Esophagus (tissue), 2 donors: ENCODE results near the gene CRYGA. TPM values are rescaled to one million over a fixed set of nuclear protein-coding genes. Genes with fewer than 3 reads are reported as not detected.

ENCODE experiments used
- H3K27ac ChIP-seq, 2 donors: one replicate each; pipeline ENCODE4 v1.5.1; 2013; ENCODE audit warnings: low read depth in 2 of 2, mild to moderate bottlenecking in 2 of 2, inconsistent platforms in 1 of 2, low read length in 1 of 2, moderate library complexity in 1 of 2
- H3K27me3 ChIP-seq, 2 donors: one replicate each; pipeline ENCODE4 v1.6.1; 2013; ENCODE audit warnings: low read length in 2 of 2, control low read depth in 1 of 2, mild to moderate bottlenecking in 1 of 2; ENCODE audit not compliant: insufficient read depth in 2 of 2, control insufficient read depth in 1 of 2
- H3K36me3 ChIP-seq, 2 donors: one replicate each; pipeline ENCODE4 v1.6.1; 2013; ENCODE audit warnings: low read length in 1 of 2; ENCODE audit not compliant: control insufficient read depth in 2 of 2, insufficient read depth in 2 of 2
- H3K4me1 ChIP-seq, 2 donors: one replicate each; pipeline ENCODE4 v1.6.1; 2013; ENCODE audit warnings: low read length in 1 of 2; ENCODE audit not compliant: control insufficient read depth in 2 of 2, insufficient read depth in 2 of 2
- H3K4me3 ChIP-seq, 2 donors: one replicate each; pipeline ENCODE4 v1.5.1; 2013; ENCODE audit warnings: low read length in 2 of 2, mild to moderate bottlenecking in 2 of 2, low read depth in 1 of 2, moderate library complexity in 1 of 2
- H3K9me3 ChIP-seq, 2 donors: one replicate each; pipeline ENCODE4 v1.6.1; 2013; ENCODE audit warnings: mild to moderate bottlenecking in 2 of 2, low read depth in 1 of 2, low read length in 1 of 2, moderate library complexity in 1 of 2; ENCODE audit not compliant: control insufficient read depth in 2 of 2, insufficient read depth in 1 of 2
- WGBS, 2 donors: extraction: QIAGEN DNeasy Blood & Tissue Kit; methylation state at CpG; one replicate each; pipeline ENCODE4 v1.1.7; 2013; 5-methylcytosine and 5-hydroxymethylcytosine counted together
- polyA plus RNA-seq, 2 donors: library from polyadenylated mRNA; stranded (reverse); fragments of 200-250 nt; gene quantifications; one replicate each; pipeline ENCODE4 v1.2.3, GENCODE V29; 2013
- donor health status: healthy with polysubstance abuse.
- donor health status: Bipolar disorder and iron deficiency.

CRYGA gene
- polyA plus RNA-seq, 2 donors: not detected

- no peaks in the 10 kb centered on the region for H3K9me3 ChIP-seq
- H3K4me1 ChIP-seq: peaks cover 0 to 3% of the 10 kb centered on the region in 2 donors
- H3K4me3 ChIP-seq: no peak overlapping the region
- peaks cover 0 to 2% of the 10 kb centered on the region in 2 donors for H3K27me3 ChIP-seq
- H3K36me3 ChIP-seq: no peaks in the 10 kb centered on the region
- 76 to 78% methylated on average over 5 of the region's 5 CpGs for WGBS, 2 donors
- no peak overlapping the region for H3K27ac ChIP-seq
Observed at GRCh38 chr2:208189069-208189809, 25.9 kb upstream of the CRYGA start.

- no peaks in the 10 kb centered on the region for H3K9me3 ChIP-seq
- peaks cover 0 to 2% of the 10 kb centered on the region in 2 donors for H3K27me3 ChIP-seq
- no peak overlapping the region for H3K27ac ChIP-seq
- H3K36me3 ChIP-seq: no peaks in the 10 kb centered on the region
- 88% methylated on average over 2 of the region's 2 CpGs for WGBS, 2 donors
- no peak overlapping the region for H3K4me3 ChIP-seq
- no peaks in the 10 kb centered on the region for H3K4me1 ChIP-seq
Observed at GRCh38 chr2:208186893-208187292, 23.5 kb upstream of the CRYGA start.

GRCh38 chr2:208186465-208186864 is 23.1 kb upstream of the CRYGA start:
- no peaks in the 10 kb centered on the region for H3K36me3 ChIP-seq
- 63 to 72% methylated on average over 5 of the region's 5 CpGs for WGBS, 2 donors
- no peaks in the 10 kb centered on the region for H3K4me1 ChIP-seq
- peaks cover 0 to 2% of the 10 kb centered on the region in 2 donors for H3K27me3 ChIP-seq
- H3K27ac ChIP-seq: no peak overlapping the region
- H3K4me3 ChIP-seq: no peak overlapping the region
- no peaks in the 10 kb centered on the region for H3K9me3 ChIP-seq

DNA sequence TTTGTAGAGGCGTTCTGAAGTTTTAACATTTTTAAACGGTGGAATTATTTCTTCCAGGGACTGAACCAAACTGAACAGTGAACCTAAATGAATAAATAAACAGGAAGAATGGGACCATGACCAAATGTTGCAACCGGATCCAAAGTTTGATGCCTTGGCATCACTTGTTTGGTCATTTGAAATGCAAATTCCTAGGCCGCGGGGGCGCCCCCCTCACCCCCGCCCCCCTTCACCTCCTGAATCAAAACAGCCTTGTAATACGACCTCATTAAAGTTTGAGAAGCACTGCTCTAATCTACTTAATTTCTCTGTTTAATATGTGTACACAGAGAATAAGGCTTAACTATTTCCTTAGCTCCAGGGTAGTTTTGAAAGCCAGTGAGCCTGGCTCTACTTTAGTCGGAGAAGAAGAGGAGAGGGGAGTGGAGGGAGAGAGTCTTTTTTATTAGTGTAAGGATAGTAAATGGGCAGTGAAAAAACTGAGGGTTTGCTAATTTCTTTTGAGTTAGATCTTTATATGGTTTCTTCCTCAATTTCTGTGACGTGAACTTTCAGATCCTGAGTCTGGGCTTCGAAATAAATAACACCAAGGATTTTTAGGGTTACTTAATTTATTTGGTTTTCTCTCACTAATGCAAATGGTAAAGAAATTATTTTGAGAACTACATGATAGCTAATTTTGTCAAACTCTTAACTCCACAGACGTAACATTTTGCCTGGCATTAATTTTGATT is 20.8 kb upstream of the CRYGA start:
- Histone ChIP-seq H3K4me3 (no peak overlapping the region), H3K9me3 (no peaks in the 10 kb centered on the region), H3K27me3 (no peaks in the 10 kb centered on the region), H3K27ac (no peak overlapping the region), H3K36me3 (no peaks in the 10 kb centered on the region), H3K4me1 (no peaks in the 10 kb centered on the region)
- WGBS, 2 donors: 31 to 43% methylated on average over 12 of the region's 12 CpGs

DNA sequence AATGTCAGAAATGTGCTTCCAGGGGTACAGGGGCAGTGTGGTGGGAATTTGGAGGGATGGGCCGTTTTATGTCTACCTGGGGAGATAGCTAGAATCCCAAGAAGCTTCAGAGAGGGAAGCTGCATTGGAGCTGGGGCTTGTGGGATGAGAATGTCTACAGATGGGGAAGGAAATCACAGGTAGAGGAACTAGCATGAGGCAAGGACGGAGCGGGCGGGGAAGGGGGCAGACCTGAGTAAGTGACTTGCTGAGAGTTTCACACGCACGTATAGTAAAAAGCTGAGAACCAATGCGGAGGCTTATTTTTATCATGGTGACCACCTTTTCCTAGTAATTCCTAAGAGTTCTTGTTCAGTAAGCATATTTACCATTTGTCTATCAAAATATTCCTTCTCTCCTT is 20.1 kb upstream of the CRYGA start:
- H3K27ac ChIP-seq: no peak overlapping the region
- no peaks in the 10 kb centered on the region for H3K27me3 ChIP-seq
- H3K36me3 ChIP-seq: no peaks in the 10 kb centered on the region
- no peaks in the 10 kb centered on the region for H3K4me1 ChIP-seq
- H3K4me3 ChIP-seq: no peak overlapping the region
- 66 to 73% methylated on average over 7 of the region's 7 CpGs for WGBS, 2 donors
- H3K9me3 ChIP-seq: no peaks in the 10 kb centered on the region

- no peaks in the 10 kb centered on the region for H3K36me3 ChIP-seq
- H3K9me3 ChIP-seq: no peaks in the 10 kb centered on the region
- H3K4me3 ChIP-seq: no peak overlapping the region
- WGBS, 2 donors: 61 to 62% methylated on average over 3 of the region's 3 CpGs
- H3K4me1 ChIP-seq: no peaks in the 10 kb centered on the region
- no peak overlapping the region for H3K27ac ChIP-seq
- no peaks in the 10 kb centered on the region for H3K27me3 ChIP-seq
Observed at GRCh38 chr2:208182835-208183234, 19.4 kb upstream of the CRYGA start.

GRCh38 chr2:208179028-208179609 is 15.7 kb upstream of the CRYGA start:
- H3K9me3 ChIP-seq: no peaks in the 10 kb centered on the region
- no peaks in the 10 kb centered on the region for H3K4me1 ChIP-seq
- H3K27me3 ChIP-seq: no peaks in the 10 kb centered on the region
- no peak overlapping the region for H3K27ac ChIP-seq
- H3K4me3 ChIP-seq: no peak overlapping the region
- WGBS, 2 donors: 64 to 73% methylated on average over 4 of the region's 4 CpGs
- H3K36me3 ChIP-seq: no peaks in the 10 kb centered on the region

DNA sequence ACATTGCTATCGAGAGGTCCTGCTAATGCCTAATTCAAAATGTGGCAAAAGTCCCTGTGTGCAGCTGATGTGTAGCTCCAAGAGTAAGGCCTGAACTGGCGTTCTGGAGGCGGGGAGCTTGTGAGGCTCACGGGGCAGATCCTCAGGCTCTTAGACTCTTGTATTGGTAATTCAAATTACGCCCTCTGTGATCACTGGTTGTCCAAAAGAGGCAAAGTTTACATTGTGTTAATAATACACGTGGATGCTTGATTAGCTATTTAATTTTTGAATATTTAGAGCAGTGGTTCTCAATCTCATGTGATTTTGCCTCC is 12.4 kb upstream of the CRYGA start:
- Histone ChIP-seq H3K27me3 (no peaks in the 10 kb centered on the region), H3K9me3 (no peaks in the 10 kb centered on the region), H3K4me3 (no peak overlapping the region), H3K27ac (no peak overlapping the region), H3K36me3 (no peaks in the 10 kb centered on the region), H3K4me1 (no peaks in the 10 kb centered on the region)
- 70 to 75% methylated on average over 6 of the region's 6 CpGs for WGBS, 2 donors

DNA sequence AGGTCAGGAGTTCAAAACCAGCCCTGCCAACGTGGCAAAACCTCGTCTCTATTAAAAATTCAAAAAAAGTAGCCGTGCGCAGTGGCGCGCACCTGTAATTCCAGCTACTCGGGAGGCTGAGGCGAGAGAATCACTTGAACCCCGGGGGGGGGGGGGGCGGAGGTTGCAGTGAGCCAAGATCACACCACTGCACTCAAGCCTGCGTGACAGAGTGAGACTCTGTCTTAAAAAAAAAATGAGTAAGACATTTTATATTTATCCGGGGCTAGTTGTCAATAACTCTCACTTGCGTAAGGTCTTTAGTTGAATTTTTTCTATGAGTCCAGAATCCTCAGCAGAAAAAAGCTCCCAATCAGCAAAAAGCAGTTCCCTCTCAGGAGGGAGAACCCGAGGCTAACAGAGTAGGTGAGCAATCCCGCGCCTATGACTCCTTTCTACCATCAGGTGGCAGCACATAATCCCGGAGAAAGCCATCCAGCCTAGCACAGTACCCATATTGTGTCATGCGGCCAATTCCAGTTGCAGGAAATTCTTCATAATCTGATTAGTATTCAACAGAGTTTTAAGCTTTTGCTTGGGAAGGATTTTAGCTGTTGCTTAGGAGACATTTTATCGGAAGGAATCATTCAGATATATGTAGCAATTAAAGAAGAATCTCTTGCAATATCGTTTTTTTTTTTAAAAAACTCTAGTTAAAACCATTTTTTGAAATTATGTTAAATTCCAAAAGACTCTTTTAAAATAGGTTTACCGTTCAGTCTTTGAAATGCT is 11.9 kb upstream of the CRYGA start:
- Histone ChIP-seq H3K9me3 (no peaks in the 10 kb centered on the region), H3K36me3 (no peaks in the 10 kb centered on the region), H3K4me3 (no peak overlapping the region), H3K4me1 (no peaks in the 10 kb centered on the region), H3K27me3 (no peaks in the 10 kb centered on the region), H3K27ac (no peak overlapping the region)
- WGBS, 2 donors: 40 to 41% methylated on average over 21 of the region's 21 CpGs
